NCI-H2196 treated with DMSO at 0.1 percent for 48 hours (cell line): Measurements from ENCODE around the gene CPVL.
A peak's percentile ranks its signal among the peaks of the same experiment; 100 is the strongest.

Source experiments
- DNase-seq: peaks from one replicate; lab custom pipeline; 2025; ENCODE audit not compliant: unreplicated experiment; lab: John Stamatoyannopoulos, UW

Gene CPVL

GRCh38 chr7:28980451-28981160, 165.7 kb downstream of the CPVL start:
- no peak for DNase-seq

DNA sequence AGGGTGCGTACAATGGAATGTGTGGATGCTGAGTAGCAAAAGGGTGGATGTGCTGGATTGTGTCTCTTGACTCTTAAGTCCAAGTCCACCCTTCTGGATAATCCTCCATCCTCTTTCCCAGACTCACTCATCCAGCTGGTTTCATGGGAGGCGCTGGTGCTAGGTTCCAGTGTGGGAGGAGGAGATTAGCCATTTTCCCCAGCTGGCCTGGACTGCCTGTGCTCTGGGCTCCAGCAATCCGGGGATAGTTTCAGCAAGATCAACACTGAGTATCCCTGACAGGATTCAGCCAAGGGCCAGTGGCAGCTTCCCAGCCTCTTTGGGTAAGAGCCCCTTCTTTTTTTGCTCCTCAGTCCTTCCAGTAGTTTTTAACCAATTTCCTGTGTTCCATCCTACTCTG, 166.6 kb downstream of the CPVL start:
- no peak for DNase-seq

- no peak for DNase-seq
Observed at GRCh38 chr7:28977881-28978280, 168.5 kb downstream of the CPVL start.

DNA sequence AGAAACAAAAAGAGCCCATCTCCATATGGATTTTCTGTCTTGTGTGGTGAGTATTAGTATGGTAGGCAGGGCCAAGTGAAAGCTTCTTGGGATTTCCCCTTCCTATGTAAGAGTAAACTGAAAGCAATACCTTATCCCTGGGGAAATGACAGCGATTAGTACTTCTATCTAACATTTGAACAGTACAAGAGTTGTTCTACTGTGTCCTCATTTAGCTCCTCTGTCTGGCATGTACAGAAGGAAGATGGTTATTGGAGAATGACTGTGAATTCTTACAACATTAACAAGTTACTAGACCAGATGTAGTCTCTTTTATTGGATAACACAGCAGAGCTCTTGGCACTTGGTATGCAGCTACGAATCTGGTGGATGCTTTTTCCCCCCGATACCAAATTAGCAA, 170.3 kb downstream of the CPVL start:
- DNase-seq, result no peak

GRCh38 chr7:28973591-28973990, 172.7 kb downstream of the CPVL start:
- DNase-seq, result no peak

DNA sequence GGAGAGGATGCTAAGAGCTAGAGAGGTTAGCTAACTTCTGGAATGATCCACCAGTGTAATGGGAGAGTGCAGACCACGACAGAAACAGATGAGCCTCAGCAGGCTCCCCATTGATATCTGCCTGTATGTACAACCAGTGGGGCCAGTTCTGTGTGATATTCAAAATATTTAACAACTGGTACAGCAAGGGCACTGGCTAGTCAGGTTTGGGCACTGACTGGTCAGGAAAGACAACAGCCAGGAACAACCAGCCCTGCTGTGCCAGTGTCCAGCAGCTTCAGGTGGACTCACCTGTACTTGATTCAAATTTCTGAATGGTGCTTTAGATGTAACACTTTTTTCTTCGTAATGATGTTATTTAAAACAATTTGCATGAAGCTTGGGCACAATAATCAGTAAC, 182.3 kb downstream of the CPVL start:
- no peak for DNase-seq

DNA sequence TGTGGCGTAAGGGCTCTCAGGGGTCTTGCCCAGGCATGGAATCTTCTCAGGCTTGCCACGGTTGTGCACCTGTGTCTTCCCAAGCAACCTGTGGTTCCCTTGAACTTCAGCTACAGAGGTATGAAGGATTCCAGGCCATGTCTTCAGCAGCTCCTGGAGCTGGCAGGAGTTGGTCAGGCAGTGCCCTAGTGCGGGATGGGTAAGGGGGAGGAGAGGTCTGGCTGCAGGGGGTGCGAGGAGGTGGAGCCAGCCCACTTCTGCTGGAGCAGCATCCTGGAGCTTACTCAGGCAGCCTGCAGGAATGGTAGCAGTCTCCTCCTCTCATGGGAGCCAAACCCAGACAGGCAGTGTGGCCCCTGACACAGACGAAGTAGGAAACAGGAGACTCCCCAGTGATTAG, 184.4 kb downstream of the CPVL start:
- no peak for DNase-seq

DNA sequence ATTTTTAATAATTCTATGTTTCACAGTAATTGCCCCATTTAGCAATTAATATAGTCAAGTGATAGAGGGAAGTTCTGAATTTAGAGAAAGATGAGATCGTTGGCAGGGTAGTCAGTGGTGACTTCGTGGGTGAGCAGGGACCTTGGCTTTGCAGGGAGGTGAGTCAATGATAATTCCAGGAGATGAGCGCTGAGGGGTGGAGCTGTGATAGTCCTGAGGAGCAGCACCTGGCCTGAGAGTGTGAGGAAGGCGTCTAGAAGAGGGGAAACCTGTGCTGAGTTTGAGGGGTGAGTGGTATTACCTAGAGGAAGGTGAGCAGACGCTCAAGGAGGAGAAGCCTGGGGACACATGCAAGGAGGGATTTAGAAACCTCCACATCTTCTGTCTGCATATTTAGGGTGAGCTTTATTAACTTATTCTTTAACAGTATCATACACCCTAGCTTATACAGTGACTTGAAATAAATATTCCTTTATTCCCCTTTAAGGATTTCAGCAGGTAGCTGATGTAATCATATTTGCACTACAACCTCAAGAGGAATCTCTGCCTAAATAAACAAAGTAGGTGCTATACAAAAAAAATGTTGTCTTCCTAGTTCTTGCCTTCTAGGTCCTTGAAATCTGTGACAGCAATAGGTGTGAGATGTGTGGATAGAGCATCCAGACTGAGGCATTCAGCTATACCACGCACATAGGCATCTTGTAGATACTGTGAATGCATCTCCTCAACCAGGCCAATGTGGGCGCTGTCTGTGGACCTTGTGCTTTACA, 186.1 kb downstream of the CPVL start:
- no peak for DNase-seq

- DNase-seq, result no peak
Observed at GRCh38 chr7:28958980-28959347, 187.4 kb downstream of the CPVL start.

GRCh38 chr7:28958235-28958979, 187.9 kb downstream of the CPVL start, which contains the start of gene TRIL:
TSS of gene TRIL (minus strand) at chr7:28958330. CDS start at chr7:28958046, 284 bp downstream.
- peak; percentile 22 for DNase-seq

DNA sequence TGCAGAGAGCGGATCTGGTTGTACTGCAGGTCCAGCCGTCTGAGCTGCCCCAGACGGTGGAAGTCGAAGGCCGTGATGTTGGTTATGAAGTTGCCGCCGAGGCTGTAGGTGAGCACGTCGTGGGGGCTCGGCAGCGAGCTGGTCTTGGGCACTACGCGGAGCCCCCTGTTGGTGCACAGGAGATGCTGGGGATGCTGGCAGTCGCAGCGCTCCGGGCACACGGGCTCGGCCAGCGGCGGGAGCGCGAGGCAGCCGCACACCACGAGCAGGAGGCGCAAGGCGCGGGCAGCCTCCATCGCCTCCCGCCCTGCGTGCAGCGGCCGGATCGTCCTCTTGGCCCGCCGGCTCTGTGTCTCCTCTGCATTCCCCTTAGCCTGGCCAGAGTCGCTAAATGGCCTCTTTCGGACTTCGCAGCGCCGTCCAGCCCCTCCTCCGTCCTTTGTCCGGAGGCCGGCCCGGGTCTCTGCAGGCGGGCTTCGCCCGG, 188.5 kb downstream of the CPVL start:
- no peak for DNase-seq

DNA sequence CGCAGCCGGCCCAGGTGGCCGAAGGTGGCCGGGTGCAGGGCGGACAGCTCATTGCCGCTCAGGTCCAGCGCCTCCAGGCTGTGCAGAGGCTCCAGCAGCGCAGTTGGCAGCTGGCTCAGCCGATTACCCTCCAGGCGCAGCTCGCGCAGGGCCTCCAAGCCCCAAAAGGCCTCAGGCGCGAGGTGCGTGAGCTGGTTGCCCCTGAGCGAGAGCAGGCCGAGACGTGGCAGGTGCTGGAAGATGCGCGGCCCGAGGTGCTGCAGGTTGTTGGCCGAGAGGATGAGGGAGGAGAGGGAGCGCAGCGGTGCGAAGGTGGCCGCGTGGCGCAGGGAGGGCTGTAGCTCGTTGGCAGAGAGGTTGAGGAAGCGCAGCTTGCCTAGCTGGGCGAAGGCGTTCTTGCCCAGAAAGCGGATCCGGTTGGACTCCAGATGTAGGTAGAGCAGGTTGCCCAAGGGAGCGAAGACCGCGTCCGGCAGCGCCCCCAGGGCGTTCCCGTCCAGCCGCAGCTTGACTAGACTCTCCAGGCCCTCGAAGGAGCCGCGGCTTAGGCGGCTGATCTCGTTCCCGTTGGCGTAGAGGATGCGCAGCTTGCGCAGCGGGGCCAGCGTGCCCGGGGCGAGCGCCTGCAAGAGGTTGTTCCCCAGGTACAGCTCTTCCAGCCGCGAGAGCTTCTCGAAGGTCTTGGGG, 189.1 kb downstream of the CPVL start:
- DNase-seq, result no peak

- no peak for DNase-seq
Observed at GRCh38 chr7:28956608-28957063, 189.7 kb downstream of the CPVL start.

GRCh38 chr7:28955718-28956607, 190.4 kb downstream of the CPVL start:
- DNase-seq, result no peak

GRCh38 chr7:28955356-28955717, 191.0 kb downstream of the CPVL start:
- DNase-seq, result no peak

- no peak for DNase-seq
Observed at GRCh38 chr7:28954946-28955345, 191.4 kb downstream of the CPVL start.

DNA sequence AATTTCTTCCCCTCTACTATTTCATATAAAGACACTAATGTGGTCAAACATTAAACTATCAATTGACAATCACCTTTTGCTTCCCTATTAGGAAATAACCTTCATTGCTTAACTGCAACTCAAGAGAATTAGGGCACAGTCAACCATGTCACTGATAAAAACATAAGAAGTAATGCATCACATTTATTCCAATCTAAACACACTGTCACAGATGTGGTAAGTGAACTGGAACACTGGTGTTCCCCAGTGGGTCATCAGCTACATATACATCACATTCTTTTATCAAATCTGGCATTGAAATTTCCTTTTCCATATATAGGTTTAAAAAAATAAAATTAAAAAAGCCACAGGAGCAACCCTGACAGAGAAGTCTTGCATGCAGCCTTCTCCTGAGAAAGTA, 191.9 kb downstream of the CPVL start:
- DNase-seq, result no peak

- DNase-seq, result no peak
Observed at GRCh38 chr7:28953633-28954032, 192.7 kb downstream of the CPVL start.
